ENCODE results near the gene POLN. TPM values are rescaled to one million over a fixed set of nuclear protein-coding genes. Genes with fewer than 3 reads are reported as not detected.

POLN gene
- total RNA-seq, 2 experiments from 2014 or later: 5.5 to 5.6 TPM

GRCh38 chr4:2025817-2026216 lies 216.1 kb downstream of the POLN start:
- Mint-ChIP-seq H3K36me3 (peaks cover 5% of the 10 kb centered on the region), H3K4me1 (peaks cover 4% of the 10 kb centered on the region), H3K27me3 (peaks cover 71% of the 10 kb centered on the region), H3K27ac (no peak overlapping the region), H3K4me3 (no peak overlapping the region), H3K9me3 (ENCODE audit: low read depth) (peaks cover 8% of the 10 kb centered on the region)
- no peak for ATAC-seq
- CTCF ChIA-PET: no interaction called here
- no peak for DNase-seq

DNA sequence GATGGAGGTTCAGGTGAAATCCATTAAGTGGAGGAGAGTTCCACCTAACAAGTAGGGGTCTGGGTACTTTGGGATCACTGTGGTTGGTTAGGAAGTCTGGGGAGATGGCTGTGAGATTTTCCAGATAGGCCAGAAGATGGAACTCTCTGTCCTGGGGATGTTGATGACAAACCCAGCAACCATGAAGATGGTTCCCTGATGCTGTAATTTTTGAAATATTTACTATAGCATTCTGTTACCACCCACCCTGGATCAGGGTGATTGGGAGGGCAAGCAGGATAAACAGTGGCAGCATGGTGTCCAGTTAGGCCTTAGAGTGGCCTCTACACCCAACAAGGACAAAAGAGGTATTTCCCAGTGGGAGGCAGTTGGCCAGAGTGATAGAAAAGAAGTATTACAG lies 217.2 kb downstream of the POLN start:
- Mint-ChIP-seq H3K36me3 (peaks cover 5% of the 10 kb centered on the region), H3K4me1 (peaks cover 4% of the 10 kb centered on the region), H3K9me3 (ENCODE audit: low read depth) (peaks cover 8% of the 10 kb centered on the region), H3K27me3 (peaks cover 72% of the 10 kb centered on the region), H3K27ac (no peak overlapping the region), H3K4me3 (no peak overlapping the region)
- CTCF ChIA-PET: no interaction called here
- no peak for DNase-seq
- no peak for ATAC-seq

Other genes with a start within 250 kb of the POLN start
- gene NELFA, start 233.1 kb downstream of the POLN start, total RNA-seq: 10 to 100 TPM; 40.1 to 42.6 TPM
- under 1 TPM; 0.09 to 0.40 TPM for gene NAT8L, start 182.8 kb downstream of the POLN start, total RNA-seq
- gene HAUS3, start within 50 bp of the POLN start, total RNA-seq: 10 to 100 TPM; 29.8 to 34.5 TPM
- gene MXD4, start 20.0 kb upstream of the POLN start, total RNA-seq: 10 to 100 TPM; 13.7 to 14.3 TPM
- gene ZFYVE28, start 176.5 kb upstream of the POLN start, total RNA-seq: 10 to 100 TPM; 12.5 to 30.3 TPM
- not detected for gene CFAP99, start 176.8 kb upstream of the POLN start, total RNA-seq
- 100 to 1,000 TPM; 108 to 116 TPM for gene RNF4, start 227.0 kb upstream of the POLN start, total RNA-seq

Measured in activated CD8-positive, alpha-beta memory T cell treated with anti-CD3 and anti-CD28 coated beads, Interleukin-2, amount 10 ng/mL, durations not matched to agents 7 days and 5 days (primary cell).